HG03025 (cell line): Measurements from ENCODE around the gene CDK7.
"Not testable (repeated sequence)": the region's sequence is repeated elsewhere in the genome, so short reads cannot be mapped to it uniquely, and the experiment has no call there.

Experiments used
- ATAC-seq: cut with Tn5 transposase; IDR thresholded peaks from one replicate; pipeline ENCODE4 v1.9.1; 2021; ENCODE audit warnings: mild to moderate bottlenecking, moderate library complexity; ENCODE audit not compliant: unreplicated experiment, low FRiP score

Gene CDK7

GRCh38 chr5:69234457-69235268 lies at the start of gene CDK7:
Gene CDK7, plus strand, starts transcription at chr5:69234886. Its CDS starts 90 bp downstream, at chr5:69234976.
- ATAC-seq = peak; percentile 96

DNA sequence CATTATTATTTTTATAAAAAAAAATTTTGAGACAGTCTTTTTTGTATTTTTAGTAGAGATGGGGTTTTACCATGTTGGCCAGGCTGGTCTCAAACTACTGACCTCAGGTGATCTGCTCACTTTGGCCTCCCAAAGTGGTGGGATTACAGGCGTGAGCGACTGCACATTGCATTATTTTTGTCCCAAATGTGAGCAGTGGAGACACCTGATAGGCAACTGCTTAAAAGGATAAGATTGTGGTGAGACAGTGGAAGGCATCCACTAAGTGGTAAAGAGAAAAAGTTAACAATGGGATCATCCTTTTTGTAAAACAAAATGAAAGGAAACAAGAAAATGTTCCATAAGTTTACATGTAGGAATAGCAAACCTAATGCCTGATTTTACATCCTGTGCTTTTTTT lies 47.3 kb upstream of the CDK7 start:
- no peak for ATAC-seq

GRCh38 chr5:69188811-69189161 lies 45.9 kb upstream of the CDK7 start:
- no peak for ATAC-seq

DNA sequence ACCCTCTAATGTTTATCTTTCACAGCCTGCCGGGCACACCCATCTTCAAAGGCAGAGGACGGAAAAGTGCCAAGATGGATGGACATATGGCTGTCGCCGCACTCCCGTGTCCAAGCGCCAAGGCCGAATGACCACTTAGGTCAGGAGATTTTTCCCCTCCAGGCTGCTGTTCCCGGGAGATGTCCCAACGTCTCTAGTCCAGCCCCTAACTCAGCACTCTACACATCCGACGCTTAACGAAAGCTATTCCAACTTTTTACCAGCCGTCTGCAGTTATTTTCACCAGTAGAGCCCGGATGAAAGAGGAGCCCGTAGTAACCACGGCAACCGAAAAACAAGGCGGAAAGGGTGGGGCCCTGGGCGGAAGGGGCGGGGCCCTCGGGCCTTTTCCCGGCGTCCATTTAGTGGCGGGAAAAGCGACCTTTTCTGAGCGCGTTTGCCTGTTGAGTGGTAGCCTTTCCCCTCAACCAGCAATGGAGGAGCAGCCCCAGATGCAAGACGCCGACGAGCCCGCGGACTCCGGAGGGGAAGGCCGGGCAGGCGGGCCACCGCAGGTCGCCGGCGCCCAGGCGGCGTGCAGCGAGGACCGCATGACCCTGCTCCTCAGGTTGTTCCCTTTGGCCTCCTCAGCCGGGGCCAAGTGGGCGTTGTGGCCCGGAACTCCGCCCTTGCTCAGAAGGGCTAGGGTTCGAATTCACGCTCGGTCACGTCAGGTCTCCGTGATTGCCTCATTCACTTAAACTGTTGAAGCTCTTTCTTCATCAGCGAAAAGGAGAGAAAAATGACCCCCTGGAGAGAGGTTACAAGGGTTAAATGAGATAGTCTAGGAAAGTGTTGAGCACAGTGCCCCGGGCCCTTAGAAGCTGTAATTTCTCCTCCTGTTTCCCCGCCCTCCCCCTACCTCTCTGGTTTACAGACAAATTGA lies 45.3 kb upstream of the CDK7 start, which contains the start of gene CENPH:
CENPH (plus strand) TSS at position 422 of the 925 bp plus-strand sequence; CDS start at position 474, 52 bp downstream.
- ATAC-seq = peak; percentile 88

- ATAC-seq = no peak
Observed at GRCh38 chr5:69202497-69202896, 32.2 kb upstream of the CDK7 start.

DNA sequence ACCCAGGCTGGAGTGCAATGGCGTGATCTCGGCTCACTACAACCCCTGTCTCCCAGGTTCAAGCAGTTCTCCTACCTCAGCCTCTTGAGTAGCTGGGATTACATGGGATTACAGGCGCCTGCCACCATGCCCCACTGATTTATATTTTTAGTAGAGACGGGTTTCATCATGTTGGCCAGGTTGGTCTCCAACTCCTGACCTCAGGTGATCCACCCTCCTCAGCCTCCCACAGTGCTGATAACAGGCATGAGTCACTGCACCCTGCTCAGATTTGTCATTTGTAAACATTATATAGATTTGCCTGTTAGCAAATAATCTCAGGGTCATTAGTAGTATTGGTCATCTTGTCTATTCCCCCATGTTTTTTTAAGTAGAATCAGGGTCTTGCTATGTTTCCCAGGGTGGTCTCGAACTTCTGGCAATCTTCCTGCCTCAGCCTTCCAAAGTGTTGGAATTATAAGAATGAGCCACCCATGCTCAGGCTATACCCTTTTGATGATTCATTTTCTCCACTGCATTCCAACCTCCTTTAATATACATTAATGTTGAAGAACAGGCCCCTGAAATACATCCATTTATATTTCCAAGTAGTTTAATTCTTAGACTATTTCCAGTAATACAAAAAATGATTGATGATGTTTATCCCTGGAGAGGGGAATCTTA lies 28.0 kb upstream of the CDK7 start:
- ATAC-seq = no peak

GRCh38 chr5:69209602-69210001 lies 25.1 kb upstream of the CDK7 start:
- no peak for ATAC-seq

DNA sequence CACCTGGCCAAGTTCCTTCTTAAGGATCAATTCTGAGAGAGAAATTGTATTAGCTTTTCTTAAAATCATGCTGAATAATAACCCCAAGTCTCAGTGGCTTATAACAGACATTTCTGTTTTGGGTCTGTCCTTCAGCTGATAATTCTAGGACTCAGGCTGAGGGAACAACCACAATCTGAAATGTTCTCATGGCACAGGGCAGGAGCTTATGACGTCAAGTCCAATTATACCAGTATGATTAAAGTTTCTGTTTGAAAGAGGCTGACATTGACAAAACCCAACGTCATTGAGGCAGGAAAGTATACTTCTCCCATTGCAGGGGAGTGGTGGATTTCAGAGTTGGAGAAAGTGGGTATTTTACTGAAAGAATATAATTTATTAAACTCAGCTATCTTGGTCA lies 23.5 kb upstream of the CDK7 start:
- ATAC-seq = no peak

DNA sequence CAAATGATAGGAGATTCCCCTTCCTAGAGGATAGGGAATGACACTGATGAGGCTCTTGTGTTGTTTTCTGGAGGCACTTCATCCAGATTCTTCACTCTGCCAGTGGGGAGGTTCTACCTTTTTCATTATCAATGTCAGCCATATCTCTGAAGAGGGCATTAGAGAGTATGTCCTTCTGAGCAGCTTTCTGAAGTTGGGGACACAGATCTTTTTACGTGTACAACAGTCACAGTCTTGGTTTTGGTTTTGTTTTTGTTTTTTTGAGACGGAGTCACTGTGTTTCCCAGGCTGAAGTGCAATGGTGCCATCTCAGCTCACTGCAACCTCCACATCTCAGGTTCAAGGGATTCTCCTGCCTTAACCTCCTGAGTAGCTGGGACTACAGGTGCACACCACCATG lies 22.7 kb upstream of the CDK7 start:
- ATAC-seq = peak; percentile 52

DNA sequence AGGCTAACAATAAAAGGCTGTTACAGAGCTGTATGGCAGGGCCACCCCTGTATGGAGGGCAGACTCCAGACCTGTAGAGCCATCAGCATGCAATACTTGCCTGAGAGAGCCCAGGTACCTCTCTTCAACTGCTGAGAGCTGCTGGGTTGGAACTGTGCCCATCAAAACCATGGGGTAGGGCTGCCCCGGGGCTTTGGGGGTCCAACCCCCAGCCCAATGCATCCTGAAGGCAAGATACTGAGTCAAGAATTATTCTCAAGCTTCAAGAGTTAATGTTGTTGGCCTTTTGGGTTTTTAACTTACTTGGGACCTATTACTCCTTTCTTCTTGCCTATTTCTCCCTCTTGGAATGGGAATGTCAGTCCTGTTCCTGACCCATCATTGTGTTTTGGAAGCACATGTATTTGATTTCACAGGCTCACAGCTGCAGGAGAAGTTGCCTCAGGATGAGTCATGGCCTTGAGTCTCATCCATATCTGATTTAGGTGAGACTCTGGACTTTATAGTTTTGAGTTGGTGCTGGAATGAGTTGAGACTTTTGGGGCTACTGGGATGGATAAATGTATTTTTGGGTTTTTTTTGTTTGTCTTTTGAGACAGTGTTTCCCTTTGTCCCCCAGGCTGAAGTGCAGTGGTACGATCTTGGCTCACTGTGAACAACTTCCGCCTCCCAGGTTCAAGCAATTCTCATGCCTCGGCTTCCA lies 21.0 kb upstream of the CDK7 start:
- ATAC-seq = no peak

- ATAC-seq = no peak
Observed at GRCh38 chr5:69217151-69217511, 17.6 kb upstream of the CDK7 start.

GRCh38 chr5:69217548-69218526 lies 16.8 kb upstream of the CDK7 start:
- peak; percentile 90 for ATAC-seq

DNA sequence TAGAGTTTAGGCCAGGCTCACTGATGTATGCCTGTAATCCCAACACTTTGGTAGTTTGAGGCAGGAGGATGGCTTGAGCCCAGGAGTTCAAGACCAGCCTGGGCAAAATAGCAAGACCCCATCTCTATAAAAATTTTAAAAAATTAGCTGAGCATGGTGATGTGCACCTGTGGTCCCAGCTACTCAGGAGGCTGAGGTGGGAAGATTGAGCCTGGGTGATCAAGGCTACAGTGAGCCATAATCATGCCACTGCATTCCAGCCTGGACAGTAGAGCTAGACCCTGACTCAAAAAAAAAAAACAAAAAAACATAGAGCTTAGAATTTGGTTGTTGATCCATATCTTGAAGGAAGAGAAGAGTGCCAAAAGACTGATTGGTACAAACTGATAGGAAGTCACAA lies 14.7 kb upstream of the CDK7 start:
- ATAC-seq = no peak

GRCh38 chr5:69220371-69220770 lies 14.3 kb upstream of the CDK7 start:
- ATAC-seq = not testable (repeated sequence)

DNA sequence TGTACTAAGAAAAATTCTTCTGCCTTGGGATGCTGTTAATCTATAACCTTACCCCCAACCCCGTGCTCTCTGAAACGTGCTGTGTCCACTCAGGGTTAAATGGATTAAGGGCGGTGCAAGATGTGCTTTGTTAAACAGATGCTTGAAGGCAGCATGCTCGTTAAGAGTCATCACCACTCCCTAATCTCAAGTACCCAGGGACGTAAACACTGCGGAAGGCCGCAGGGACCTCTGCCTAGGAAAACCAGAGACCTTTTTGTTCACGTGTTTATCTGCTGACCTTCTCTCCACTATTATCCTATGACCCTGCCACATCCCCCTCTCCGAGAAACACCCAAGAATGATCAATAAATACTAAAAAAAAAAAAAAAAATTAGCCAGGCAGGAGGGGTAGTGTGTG lies 13.9 kb upstream of the CDK7 start:
- ATAC-seq = not testable (repeated sequence)

GRCh38 chr5:69224520-69224919 lies 10.2 kb upstream of the CDK7 start:
- ATAC-seq = no peak

GRCh38 chr5:69225860-69226259 lies 8.8 kb upstream of the CDK7 start:
- no peak for ATAC-seq

DNA sequence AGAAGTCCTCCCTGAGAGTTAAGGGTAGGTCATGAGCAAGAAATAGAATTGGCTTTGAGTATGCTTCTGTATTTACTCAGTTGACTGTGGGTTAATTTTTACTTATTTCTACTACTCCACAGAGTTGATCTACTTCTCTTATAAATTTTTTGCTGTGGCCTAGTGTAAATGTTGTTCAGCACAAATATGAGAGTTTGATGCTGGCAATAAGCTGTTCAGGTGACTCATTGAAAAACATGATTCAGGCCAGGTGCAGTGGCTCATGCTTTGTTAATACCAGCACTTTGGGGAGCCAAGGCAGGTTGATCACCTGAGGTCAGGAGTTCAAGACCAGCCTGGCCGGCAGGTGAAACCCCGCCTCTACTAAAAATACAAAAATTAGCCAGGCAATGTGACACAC lies 4.5 kb upstream of the CDK7 start:
- ATAC-seq = no peak

DNA sequence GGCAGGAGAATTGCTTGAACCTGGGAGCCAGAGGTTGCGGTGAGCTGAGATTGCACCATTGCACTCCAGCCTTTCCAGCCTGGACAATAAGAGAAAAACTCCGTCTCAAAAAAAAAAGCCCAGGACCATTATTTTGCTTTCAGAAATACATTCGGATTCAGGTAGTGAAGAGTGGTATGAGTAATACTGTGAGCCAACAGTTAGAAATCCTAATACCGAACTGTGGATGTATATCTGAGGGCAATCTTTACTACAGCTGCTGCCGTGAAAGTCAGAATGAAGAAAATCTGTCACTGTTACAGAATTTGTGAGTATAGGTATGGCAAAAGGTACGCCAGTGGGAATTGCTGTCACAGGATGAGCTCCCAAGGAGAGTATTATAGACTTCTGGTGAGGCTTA lies 3.4 kb upstream of the CDK7 start:
- no peak for ATAC-seq
